Ovary (tissue), 3 donors: ENCODE results near the gene TMCC2.

Source experiments
- CTCF ChIP-seq, 3 donors: fragments of 450-650 bp in 2 of 3; fragments of 200-600 bp in 1 of 3; IDR thresholded peaks; one replicate each; pipeline versions ENCODE4 v1.5.1 to v1.8.0; 2016 to 2022; ENCODE audit warnings: antibody characterized with exemption in 3 of 3, mild to moderate bottlenecking in 1 of 3
- EP300 ChIP-seq: sonication (generic); formaldehyde crosslinking; IDR thresholded peaks from one replicate; pipeline ENCODE4 v1.6.1; 2017; ENCODE audit warnings: antibody characterized with exemption
- POLR2A ChIP-seq: fragments of 450-650 bp; IDR thresholded peaks from one replicate; pipeline ENCODE4 v1.6.1; 2017; ENCODE audit warnings: antibody characterized with exemption, mild to moderate bottlenecking, moderate library complexity
- donor health status: DM: no; HTN: no; CAD: no.

DNA sequence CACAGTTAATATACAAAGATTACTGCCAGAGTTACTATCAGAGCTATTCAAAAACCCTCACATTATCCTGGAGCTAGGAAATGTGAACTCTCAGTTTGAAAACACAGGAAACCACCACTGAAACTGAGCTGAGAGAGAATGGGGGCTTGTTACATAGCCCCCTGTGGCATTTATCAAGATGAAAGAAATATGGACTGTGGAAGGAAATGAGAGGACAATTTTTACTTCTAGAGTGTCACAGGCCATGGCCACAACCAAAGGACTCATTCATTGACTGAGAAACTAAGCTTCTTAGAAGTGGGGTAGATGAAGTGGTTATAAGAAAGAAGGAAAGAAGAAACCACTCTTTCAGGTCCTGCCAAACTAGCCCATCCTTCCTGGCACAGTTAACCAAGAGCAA is 41.6 kb upstream of the TMCC2 start:
- no peak for TF ChIP-seq POLR2A
- TF ChIP-seq CTCF (IDR thresholded peaks at IDR 0.05) = no peak
- TF ChIP-seq EP300 = no peak
